ENCODE results near the gene PRMT1. TPM values are rescaled to one million over a fixed set of nuclear protein-coding genes. Genes with fewer than 3 reads are reported as not detected.
"Not testable (repeated sequence)": the region's sequence is repeated elsewhere in the genome, so short reads cannot be mapped to it uniquely, and the experiment has no call there.

PRMT1 gene
- 10 to 100 TPM; 83.9 to 97.7 TPM for total RNA-seq
- 59.5 to 99.8 reads per million in 2 donors for total RNA-seq

DNA sequence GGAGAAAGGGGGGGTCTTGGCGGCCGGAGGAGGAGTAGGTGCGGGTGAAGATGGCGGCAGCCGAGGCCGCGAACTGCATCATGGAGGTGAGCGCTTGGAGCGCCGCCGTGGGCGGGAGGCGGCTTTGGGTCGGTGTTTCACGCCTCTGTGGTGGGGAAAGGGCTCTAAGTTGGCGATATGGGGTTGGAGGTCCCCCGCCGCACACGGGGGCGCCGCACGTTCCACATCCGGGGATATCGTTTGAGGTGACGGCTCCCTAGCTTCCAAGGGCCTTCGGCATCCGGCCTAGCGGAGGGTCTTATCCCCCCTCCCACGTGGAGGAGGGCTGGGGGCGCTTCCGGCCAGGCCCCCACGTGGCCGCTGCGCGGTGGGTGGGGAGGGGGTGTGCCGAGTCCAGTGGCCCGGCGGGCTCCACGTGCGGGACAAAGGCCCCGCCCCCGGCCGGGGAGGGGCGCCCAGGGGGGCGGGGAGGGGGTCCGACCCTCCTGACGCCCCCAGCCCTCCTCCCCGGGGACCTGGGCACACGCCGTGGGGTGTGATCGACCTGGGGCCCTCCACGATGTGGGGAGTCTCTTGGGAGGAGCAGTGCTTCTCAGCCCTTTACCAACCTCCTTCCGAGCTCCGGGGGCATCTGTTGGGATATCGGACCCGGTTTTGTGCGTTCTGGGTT is at the start of gene PRMT1:
Gene PRMT1 (plus strand): TSS at position 41 of the 670 bp plus-strand sequence. CDS start 10 bp downstream, at position 51.
- Mint-ChIP-seq H3K4me3 (peak within 1 kb of the TSS; percentile 100), H3K27ac (peak within 1 kb of the TSS; percentile 99), H3K4me1 (peaks cover 30% of the 10 kb centered on the region), H3K27me3 (no peaks in the 10 kb centered on the region), H3K36me3 (ENCODE audit: low read depth) (peaks cover 2% of the 10 kb centered on the region)
- H3K9me3 ChIP-seq (ENCODE audit: control insufficient read depth, low read length, poor library complexity, severe bottlenecking), result no peaks in the 10 kb centered on the region
- ATAC-seq (peak; percentile 9), DNase-seq (peak; percentile 33 to 51 (median 47))

GRCh38 chr19:49629659-49630058 is 47.4 kb upstream of the PRMT1 start:
- DNase-seq (no peak), ATAC-seq (no peak)
- no peaks in the 10 kb centered on the region for H3K36me3 Mint-ChIP-seq (ENCODE audit: low read depth)
- H3K4me3 Mint-ChIP-seq, result no peak overlapping the region
- H3K27ac Mint-ChIP-seq, result no peak overlapping the region
- no peaks in the 10 kb centered on the region for H3K9me3 ChIP-seq (ENCODE audit: control insufficient read depth, low read length, poor library complexity, severe bottlenecking)
- H3K4me1 Mint-ChIP-seq, result peaks cover 2% of the 10 kb centered on the region
- H3K27me3 Mint-ChIP-seq, result no peaks in the 10 kb centered on the region

GRCh38 chr19:49631014-49631588 is 46.0 kb upstream of the PRMT1 start:
- no peaks in the 10 kb centered on the region for H3K27me3 Mint-ChIP-seq
- peaks cover 2% of the 10 kb centered on the region for H3K4me1 Mint-ChIP-seq
- H3K27ac Mint-ChIP-seq, result peak overlapping the region; percentile 65
- no peaks in the 10 kb centered on the region for H3K9me3 ChIP-seq (ENCODE audit: control insufficient read depth, low read length, poor library complexity, severe bottlenecking)
- no peak for DNase-seq
- no peak overlapping the region for H3K4me3 Mint-ChIP-seq
- H3K36me3 Mint-ChIP-seq (ENCODE audit: low read depth), result no peaks in the 10 kb centered on the region
- no peak for ATAC-seq

DNA sequence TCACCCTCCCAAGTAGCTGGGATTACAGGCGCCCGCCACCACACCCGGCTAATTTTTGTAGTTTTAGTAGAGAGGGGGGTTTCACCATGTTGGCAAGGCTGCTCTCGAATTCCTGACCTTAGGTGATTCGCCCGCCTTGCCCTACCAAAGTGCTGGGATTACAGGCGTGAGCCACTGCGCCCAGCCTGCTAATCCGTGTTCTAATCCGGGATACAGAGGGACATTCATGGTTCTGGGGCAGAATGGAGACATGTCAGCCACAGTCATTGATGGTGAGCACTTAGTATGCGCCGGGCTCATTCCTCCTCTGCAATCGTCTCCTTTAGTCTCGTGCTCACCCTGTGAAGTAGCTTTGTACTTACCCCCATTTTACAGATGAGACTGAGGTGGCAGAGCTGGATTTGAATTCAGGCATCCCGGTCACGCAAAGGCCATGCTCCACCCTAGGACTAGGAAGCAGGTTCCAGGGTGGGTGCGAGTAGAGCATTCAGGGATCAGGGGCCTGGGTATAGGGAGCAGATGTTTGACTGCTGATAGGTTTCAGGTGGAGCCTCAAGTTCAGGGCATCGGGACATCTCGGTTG is 45.4 kb upstream of the PRMT1 start:
- no peaks in the 10 kb centered on the region for H3K27me3 Mint-ChIP-seq
- H3K27ac Mint-ChIP-seq, result peak overlapping the region; percentile 11
- DNase-seq (no peak), ATAC-seq (no peak)
- no peak overlapping the region for H3K4me3 Mint-ChIP-seq
- H3K36me3 Mint-ChIP-seq (ENCODE audit: low read depth), result no peaks in the 10 kb centered on the region
- peaks cover 2% of the 10 kb centered on the region for H3K4me1 Mint-ChIP-seq
- no peaks in the 10 kb centered on the region for H3K9me3 ChIP-seq (ENCODE audit: control insufficient read depth, low read length, poor library complexity, severe bottlenecking)

GRCh38 chr19:49632576-49632975 is 44.5 kb upstream of the PRMT1 start:
- peaks cover 4% of the 10 kb centered on the region for H3K4me1 Mint-ChIP-seq

GRCh38 chr19:49633273-49633672 is 43.8 kb upstream of the PRMT1 start:
- not testable (repeated sequence) for H3K4me3 Mint-ChIP-seq; ATAC-seq; H3K9me3 ChIP-seq (ENCODE audit: control insufficient read depth, low read length, poor library complexity, severe bottlenecking); H3K4me1 Mint-ChIP-seq; DNase-seq; H3K27ac Mint-ChIP-seq; H3K36me3 Mint-ChIP-seq (ENCODE audit: low read depth); H3K27me3 Mint-ChIP-seq

More at GRCh38 chr19:49632576-49632975, 44.5 kb upstream of the PRMT1 start:
- H3K9me3 ChIP-seq (ENCODE audit: control insufficient read depth, low read length, poor library complexity, severe bottlenecking), result no peaks in the 10 kb centered on the region
- no peaks in the 10 kb centered on the region for H3K27me3 Mint-ChIP-seq
- peak overlapping the region; percentile 11 for H3K27ac Mint-ChIP-seq
- H3K4me3 Mint-ChIP-seq, result no peak overlapping the region
- no peaks in the 10 kb centered on the region for H3K36me3 Mint-ChIP-seq (ENCODE audit: low read depth)
- ATAC-seq (no peak), DNase-seq (no peak)

GRCh38 chr19:49635530-49636232 is 41.4 kb upstream of the PRMT1 start:
- Mint-ChIP-seq H3K36me3 (ENCODE audit: low read depth) (no peaks in the 10 kb centered on the region), H3K27ac (peak overlapping the region; percentile 27), H3K27me3 (no peaks in the 10 kb centered on the region), H3K4me1 (peaks cover 25% of the 10 kb centered on the region), H3K4me3 (no peak overlapping the region)
- no peaks in the 10 kb centered on the region for H3K9me3 ChIP-seq (ENCODE audit: control insufficient read depth, low read length, poor library complexity, severe bottlenecking)
- ATAC-seq (no peak), DNase-seq (no peak)

DNA sequence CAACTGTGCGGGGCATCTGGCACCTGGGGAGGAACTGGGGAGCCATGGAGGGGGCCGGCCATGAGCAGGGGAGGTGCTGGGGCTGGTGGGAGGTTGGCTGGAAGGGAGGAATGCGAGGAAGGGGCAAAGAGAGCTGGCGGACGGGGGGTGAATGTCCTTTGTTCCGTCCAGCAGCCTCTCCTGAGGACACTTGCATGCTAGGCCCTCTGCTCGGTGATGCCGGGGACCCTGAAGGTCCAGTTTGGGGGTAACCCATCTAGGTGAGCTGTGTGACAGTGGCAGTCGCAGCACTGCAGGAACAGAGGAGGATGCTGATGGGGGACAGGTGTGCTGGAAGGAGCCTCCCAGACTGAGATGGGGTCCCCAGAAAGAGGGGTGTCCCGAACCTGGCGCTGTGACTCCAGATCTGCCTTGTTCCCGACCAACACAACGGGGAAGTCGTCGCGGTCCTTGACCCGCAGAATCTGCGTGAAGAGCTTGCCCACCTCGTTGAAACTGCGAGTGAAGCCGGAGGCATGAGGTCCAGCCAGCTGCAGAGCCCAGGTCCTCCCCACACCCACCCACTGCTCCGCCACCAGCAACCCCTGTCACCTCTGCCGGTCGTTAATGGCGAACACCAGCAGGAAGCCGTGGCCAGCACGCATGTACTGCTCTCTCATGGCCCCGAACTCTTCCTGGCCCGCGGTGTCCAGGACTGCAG is 40.7 kb upstream of the PRMT1 start:
- Mint-ChIP-seq H3K4me1 (peaks cover 29% of the 10 kb centered on the region), H3K36me3 (ENCODE audit: low read depth) (no peaks in the 10 kb centered on the region), H3K27me3 (no peaks in the 10 kb centered on the region), H3K27ac (peak overlapping the region; percentile 27), H3K4me3 (peak overlapping the region; percentile 25)
- no peak for ATAC-seq
- no peak for DNase-seq
- H3K9me3 ChIP-seq (ENCODE audit: control insufficient read depth, low read length, poor library complexity, severe bottlenecking), result no peaks in the 10 kb centered on the region

- H3K9me3 ChIP-seq (ENCODE audit: control insufficient read depth, low read length, poor library complexity, severe bottlenecking), result no peaks in the 10 kb centered on the region
- no peak for ATAC-seq
- Mint-ChIP-seq H3K27ac (peak overlapping the region; percentile 98), H3K4me1 (peaks cover 40% of the 10 kb centered on the region), H3K27me3 (no peaks in the 10 kb centered on the region), H3K36me3 (ENCODE audit: low read depth) (no peaks in the 10 kb centered on the region), H3K4me3 (peak overlapping the region; percentile 76)
- DNase-seq, result no peak
Observed at GRCh38 chr19:49637821-49638738, 39.0 kb upstream of the PRMT1 start.

DNA sequence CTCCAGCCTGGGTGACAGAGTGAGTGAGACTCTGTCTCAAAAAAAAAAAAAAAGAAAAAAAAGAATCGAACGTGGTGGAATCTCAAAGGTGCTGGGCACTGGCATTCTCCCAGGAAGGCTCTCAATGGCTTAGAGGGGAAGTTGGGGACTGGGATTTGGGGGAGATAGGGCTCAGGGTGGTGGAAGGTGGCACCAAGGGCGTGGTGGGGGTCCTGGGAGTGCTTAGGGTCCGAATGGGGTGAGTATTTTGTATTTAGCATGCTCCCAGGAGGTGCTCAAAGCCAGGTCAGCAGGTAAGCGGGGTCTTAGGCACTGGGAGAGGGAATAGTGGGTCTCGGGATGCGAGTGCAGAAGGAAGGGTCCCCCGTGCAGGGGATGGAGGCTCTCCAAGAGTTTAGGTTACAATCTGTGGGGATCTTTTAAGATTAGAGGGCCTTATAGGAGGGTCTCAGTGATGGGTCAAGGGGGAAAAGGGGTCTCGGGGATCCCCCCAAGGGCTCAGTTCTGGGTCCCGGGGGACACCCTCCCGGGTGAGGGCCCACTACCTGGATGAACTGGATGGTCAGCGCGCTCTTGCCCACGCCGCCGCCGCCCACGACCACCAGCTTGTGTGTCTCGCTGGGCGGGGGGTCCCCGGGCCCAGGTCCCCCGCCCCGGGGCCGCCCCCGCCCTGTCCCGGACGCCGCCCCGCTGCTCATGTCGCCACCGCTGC is 37.5 kb upstream of the PRMT1 start:
- Mint-ChIP-seq H3K36me3 (ENCODE audit: low read depth) (peaks cover 4% of the 10 kb centered on the region), H3K27me3 (no peaks in the 10 kb centered on the region), H3K27ac (peak overlapping the region; percentile 98), H3K4me3 (peak overlapping the region; percentile 95), H3K4me1 (peaks cover 50% of the 10 kb centered on the region)
- DNase-seq (no peak), ATAC-seq (no peak)
- no peaks in the 10 kb centered on the region for H3K9me3 ChIP-seq (ENCODE audit: control insufficient read depth, low read length, poor library complexity, severe bottlenecking)

GRCh38 chr19:49640113-49640898 is 36.8 kb upstream of the PRMT1 start, which contains the start of gene RRAS:
TSS of gene RRAS (minus strand) at chr19:49640143. CDS start at chr19:49640098, 45 bp downstream.
- ATAC-seq (peak; percentile 74), DNase-seq (peak; percentile 96 to 99 (median 98))
- H3K4me3 Mint-ChIP-seq, result peak within 1 kb of the TSS; percentile 95
- H3K27ac Mint-ChIP-seq, result peak within 1 kb of the TSS; percentile 98
- peaks cover 4% of the 10 kb centered on the region for H3K36me3 Mint-ChIP-seq (ENCODE audit: low read depth)
- H3K9me3 ChIP-seq (ENCODE audit: control insufficient read depth, low read length, poor library complexity, severe bottlenecking), result no peaks in the 10 kb centered on the region
- no peaks in the 10 kb centered on the region for H3K27me3 Mint-ChIP-seq
- peaks cover 50% of the 10 kb centered on the region for H3K4me1 Mint-ChIP-seq
